ENCODE measurements around the gene EEIG2.

GRCh38 chr1:108590441-108590840 lies 30.5 kb downstream of the EEIG2 start:
- TF ChIP-seq POLR2A (IDR thresholded peaks at IDR 0.05; ENCODE audit: low read depth, low read length) (no peak), POLR2AphosphoS5 (IDR thresholded peaks at IDR 0.05; ENCODE audit: low read depth, low read length) (no peak), TAF1 (IDR thresholded peaks at IDR 0.05; ENCODE audit: borderline replicate concordance, low read depth, low read length) (no peak)

All from GM12892 (cell line).